GM18517 (cell line): ENCODE measurements around the gene CAB39L.

Experiments
- ATAC-seq: cut with Tn5 transposase; IDR thresholded peaks from one replicate; pipeline ENCODE4 v1.9.1; 2021; ENCODE audit warnings: mild to moderate bottlenecking, moderate library complexity; ENCODE audit not compliant: unreplicated experiment

CAB39L gene

DNA sequence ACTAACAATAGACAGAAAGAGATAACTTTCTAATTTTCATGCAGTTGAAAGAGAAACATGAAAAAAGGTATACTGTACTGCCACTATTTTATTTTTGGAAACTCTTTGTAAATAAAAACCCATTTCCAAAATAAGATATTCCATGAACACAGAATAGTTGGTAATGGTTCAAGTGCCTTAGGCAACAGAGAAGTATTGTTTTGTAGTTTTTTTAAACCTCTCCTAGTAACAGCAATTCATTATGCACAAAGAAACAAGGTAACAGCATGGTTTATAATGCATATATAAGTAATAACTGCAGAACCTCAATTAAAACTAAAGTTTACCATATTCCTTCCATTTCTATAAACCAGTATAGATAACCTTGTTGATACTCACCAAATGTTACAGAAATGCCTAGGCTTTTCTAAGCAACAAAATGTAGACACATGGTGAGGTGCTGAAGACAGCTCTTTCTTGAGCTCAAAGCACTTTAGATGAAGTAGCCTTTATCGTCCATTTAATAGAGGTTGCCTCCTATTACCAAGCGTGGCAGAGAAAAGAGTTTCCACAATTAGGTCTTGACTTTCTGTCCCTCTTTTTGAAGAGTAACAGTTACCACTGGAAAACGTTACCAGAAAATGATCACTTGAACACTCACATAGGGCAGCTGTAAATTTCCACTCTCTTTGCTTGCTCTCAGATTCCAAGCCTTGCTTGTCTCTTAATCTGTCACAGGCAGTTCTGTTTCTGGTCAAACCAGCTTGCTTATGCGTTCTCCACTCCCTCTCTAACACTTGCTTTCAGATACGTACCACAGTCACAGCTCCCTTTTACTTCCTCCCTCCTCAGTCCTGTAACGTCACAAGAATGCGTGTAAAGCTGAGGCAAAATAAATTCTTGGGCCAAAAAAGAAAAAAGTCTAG lies 42.9 kb downstream of the CAB39L start:
- ATAC-seq: no peak

DNA sequence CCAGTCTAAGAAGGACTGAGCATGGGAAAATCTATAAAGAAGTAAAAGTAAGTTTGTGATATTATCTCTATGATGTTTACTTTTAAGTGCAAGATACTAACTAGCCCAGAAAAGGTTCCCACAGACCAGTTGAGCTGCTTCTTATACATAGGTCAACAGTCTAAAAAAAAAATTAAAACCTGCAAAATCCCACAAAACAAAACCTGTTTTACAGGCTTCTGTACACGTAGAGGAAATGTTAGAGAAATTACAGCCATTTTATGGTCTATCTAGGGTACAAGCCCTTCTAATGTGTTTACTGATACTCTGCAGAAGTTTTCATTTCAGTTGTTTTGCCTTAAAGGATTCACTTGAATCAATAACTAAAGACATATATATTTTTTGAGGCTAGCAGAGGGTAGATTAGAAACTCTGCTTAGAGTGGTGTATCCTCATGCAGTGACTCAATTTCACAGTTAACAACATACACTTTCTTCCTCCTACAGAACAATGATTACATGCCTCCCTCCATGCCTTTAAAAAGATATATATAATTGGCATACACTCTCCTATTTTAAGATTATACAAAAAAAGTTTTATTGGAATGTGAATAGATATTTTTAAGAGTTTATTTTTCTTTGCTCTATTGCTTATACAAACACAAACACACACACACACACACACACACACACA lies 43.9 kb downstream of the CAB39L start:
- ATAC-seq: no peak

DNA sequence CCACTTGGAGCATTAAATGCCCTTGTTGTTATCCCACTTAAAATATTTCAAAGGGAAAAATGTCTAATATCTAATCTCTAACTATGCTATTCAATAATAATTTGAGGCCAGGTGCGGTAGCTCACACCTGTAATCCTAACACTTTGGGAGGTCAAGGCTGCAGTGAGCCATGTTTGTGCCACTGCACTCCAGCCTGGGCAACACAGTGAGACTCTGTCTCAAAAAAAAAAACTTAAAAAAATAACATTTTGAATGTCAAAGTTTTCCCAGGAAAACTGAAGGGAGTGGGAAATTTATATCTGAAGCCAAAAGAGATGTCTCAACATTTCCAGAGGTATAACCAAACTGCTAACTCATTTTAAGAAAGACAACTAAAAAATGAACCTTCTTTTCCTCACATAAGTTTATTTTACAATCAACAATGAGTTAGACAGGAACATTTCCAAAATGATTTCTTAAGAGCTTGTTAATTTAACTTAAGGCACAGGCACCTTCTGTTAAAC lies 47.9 kb downstream of the CAB39L start:
- no peak for ATAC-seq

DNA sequence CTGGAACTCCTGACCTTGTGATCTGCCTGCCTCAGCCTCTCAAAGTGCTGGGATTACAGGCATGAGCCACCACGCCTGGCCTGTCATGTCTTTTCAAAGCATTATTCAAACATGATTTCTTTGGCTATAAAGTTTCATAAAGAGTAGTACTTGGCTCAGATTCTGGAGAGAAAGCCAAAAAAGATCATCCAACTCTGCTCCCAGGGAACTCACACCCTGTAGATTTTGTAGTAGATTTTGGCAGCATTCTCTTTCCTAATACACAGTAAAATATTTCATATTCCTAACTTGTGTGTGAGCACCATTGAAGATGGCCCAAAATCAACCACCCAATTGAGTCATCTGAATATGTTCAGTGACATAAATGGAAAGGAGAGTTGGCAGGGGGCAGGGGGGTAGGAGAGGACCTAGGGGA lies 48.4 kb downstream of the CAB39L start:
- ATAC-seq: no peak

DNA sequence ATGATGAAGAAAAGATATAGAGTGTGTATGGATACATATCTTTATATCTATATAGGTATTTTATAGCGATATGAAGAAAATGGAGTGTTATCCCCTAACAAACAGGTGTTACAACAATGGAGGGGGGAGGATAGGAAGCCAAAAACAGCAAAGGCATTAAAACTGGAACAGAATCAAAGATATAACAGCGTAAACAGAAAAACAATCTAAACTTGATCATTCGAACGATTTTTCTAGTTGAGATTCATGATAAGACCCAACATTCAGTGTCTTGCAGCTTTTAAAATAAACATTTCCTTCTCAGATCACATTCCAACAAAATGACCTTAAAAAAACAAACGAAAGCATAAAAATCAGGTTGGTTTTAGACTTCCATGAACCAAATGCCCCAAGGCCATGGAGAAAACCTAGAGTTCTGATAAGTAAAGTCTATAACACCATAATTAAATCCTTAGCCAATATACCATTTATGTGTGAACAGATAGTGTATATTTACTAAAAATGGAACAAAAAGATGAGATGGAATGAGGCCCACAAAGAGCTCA lies 55.7 kb downstream of the CAB39L start:
- ATAC-seq: no peak

DNA sequence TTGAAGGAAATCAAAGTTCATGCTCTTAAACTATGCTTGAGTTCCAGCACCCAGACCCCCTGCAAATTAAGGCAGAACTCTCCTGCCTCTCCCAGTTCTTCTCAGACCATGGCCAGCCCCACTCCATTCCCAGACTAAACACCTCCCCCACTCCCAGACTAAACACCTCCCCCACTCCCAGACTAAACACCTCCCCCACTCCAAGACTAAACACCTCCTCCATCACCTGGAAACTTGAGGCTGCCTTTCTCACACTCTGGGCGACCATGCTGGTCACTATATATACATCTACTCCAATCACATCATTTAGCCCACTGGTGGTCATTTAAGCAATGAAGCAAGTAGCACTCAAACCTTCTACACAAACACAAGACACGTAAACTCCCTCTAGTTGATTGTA lies 57.2 kb downstream of the CAB39L start:
- ATAC-seq: no peak

DNA sequence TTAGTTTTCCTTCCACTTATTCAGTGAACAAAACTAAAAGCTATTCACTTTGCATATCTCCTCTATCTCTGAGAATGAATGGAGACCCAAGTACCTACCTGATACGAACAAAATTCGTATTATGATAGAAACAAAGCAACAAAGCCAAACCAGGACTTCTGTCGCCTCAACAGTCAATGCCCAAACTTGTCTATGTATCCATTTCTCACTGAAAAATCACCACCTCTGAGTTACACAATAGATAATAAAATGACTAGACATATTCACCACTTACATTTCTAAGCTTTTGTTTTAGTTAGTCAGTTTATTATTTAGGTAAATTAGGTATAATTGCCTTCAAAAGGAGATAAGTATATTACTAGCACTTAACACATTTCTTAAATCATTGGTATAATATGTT lies 67.7 kb downstream of the CAB39L start:
- no peak for ATAC-seq

DNA sequence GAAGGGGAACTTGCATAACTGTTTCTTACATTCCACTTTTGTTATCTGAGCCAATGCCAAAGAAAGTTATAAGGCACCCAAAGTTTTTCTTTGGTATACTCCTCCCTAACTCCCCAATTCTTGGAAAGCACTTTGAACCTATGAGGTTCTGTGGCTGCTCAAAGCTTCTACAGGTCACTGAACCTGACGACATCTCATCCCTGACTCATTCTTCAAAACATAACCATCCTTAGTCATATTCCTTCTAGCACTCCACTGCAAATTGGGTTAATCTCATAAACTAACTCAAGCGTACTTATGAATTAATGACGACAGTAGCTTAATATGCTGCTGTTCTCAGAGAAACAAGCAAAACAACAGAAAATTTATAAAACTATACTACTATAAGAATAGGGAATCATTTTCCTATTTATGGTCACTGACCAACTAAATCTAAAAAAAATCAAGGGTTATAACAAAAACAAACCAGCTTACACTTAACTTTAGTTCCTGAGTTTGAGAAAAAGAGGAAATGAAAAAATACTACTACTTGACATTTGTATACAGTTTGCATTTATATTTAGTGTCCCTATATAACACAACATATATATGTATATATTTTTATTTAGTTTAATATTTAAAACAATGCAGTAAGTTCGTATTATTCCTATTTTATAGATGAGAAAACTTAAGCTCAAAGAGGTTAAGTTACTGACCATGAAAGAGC lies 69.1 kb downstream of the CAB39L start:
- no peak for ATAC-seq

DNA sequence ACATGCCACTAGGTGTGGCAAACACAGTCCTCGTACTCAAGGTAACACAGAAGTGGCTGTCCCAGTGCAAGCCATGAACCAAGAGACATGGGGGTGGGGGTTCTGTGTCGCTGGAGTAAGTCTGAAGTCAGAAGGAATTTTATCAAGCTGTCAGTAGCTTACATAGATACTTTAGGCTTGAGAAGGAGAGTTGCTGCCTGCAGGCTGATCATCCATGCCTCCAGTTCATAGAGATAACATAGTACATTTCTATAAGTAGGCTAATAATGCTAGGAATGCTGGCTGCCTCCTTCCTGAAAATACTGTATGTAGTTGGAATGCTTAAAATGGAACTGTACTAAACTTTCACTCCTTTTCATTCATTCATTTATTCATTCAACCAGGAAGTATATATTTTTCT lies 70.1 kb downstream of the CAB39L start:
- ATAC-seq: no peak

DNA sequence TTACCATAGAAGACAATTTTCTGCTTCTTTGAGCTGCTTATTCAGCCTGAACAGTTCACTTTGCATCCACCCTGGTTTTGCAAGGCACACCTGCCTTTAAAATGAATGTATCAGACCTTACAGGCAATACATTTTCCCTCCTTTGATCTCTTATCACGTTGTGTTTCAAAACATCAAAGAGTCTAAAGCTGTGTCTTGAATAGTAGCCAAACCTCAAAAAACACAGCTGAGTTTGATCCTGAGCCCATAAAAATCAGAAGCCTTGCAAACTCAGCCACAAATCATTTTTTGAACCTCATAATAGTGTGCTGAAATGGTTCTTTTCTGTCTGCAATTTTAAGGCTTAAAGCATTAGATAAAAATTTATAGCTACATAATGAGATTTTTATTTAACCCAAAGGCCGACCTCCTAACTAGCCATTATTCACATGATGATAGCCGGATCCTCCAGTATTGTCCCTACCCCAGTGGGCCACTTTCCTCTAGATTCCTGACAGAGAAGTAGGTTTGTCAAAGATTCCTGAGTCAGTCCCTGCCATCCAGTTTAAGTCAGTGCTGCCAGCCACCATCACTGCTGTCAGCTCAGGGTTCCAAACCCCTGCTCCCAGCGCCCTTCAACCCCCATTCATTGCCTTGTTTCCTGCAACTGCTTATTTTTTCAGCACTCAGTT lies 71.8 kb downstream of the CAB39L start:
- no peak for ATAC-seq

DNA sequence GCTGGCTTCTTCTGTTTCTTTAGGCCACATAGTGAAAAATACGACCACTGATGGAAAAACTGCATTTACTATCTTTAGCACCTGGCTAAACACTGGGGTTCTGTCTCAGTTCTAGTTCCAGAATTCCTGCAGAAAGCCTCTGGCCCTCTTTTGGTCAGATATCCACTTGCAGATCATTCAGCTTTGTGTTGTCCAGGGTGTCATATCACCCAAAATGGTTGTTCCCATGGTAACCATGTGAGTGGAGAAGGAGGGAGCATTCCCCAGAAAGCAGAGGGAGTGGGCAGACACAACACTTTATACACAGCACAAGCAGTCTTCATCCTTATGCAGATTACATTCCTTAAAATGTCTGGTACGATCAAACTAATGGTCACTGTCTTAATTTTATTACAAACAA lies 73.5 kb downstream of the CAB39L start:
- ATAC-seq: no peak

DNA sequence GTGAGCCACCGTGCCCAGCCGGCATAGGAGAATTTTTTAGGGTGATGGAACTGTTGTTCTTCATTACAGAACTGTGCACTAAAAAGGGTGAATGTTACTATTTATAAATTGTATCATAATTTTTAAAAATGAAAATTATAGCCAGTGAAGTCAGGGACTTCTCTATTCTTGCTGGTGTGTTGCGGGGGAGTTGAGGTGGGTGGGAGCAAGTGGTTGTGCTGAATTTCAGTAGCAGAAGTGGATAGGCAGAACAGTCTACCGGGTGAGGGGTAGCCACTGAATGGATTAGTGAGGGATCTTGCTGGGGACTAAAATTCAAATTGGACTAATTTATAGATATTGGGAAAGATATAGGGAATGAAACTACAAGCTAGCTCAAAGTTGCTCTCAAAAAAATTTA lies 74.0 kb downstream of the CAB39L start:
- ATAC-seq: no peak

DNA sequence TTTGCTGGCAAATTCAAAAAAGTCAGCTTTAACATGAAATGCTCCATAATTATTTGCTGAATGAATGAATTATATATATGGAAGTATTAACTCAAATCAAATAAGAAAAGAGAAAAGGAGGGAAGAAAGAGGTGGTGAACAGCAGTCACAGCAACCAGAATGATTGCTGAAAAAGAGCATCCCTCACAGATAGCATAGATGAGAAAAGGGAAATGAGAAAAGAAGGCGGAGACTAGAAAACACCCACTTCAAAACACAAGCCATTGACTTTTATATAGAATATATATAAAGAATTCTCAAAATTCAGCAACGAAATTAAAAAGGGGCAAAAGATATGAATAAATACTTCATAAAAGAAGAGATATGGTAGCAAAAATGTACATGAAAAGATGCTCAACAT lies 75.2 kb downstream of the CAB39L start:
- ATAC-seq: no peak

DNA sequence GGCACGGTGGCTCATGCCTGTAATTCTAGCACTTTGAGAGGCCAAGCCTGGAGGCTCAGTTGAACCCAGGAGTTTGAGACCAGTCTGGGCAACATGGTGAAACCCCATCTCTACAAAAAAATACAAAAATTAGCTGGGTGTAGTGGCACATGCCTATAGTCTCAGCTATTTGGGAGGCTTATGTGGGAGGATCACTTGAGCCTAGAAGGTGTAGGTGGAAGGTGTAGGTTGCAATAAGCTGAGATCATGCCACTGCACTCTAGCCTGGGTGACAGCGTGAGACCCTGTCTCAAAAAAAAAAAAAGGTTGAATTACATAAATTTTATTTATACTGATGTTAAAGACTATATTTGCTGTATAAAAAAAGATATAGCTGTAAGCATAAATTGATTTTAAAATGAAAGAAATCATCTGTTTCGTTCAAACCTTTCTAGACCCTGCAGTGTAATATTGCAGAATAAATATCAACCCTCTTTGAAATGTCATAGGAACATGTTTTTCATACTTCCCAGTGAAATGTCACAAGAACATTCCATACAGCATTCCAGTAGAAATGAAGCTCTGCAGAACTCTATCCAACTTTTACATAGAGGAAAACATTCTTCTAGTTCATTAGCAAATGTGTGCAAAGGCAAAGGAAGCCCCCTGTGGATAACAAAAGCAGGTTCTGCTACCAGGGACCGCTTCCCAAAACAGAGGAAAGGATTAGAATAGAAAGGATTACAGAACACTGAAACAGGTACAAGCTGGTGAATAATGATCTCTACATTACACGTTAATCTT lies 76.0 kb downstream of the CAB39L start:
- no peak for ATAC-seq

DNA sequence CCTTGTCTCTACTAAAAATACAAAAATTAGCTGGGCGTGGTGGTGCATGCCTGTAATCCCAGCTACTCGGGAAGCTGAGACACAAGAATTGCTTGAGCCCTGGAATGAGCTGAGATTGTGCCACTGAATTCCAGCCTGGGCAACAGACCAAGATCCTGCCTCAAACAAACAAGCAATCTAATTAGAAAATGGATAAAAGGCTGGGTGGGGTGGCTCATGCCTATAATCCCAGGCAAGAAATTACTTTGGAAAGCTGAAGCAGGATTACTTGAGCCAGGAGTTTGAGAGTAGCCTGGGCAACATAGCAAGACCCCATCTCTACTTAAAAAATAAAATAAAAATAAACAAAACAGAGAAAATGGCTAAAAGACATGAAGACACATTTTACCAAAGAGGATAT lies 77.0 kb downstream of the CAB39L start:
- ATAC-seq: no peak

DNA sequence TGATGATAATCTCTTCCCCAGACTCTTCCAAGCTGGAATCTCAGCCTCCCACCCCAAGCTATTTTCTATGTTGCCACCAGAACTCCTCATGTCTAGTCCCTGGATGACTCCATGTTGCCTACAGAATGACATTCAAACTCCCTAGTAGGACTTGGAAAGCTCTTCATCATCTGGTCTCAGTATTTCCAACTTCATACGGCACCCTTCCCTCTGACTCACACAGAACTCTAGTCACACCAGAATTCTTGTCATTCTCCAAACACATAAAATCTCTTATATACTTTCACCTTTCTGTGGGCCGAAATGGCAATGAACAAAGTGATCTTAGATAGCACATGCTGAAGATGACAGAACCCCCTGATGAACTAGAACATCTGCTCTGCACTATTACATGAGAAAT lies 86.2 kb downstream of the CAB39L start:
- no peak for ATAC-seq

DNA sequence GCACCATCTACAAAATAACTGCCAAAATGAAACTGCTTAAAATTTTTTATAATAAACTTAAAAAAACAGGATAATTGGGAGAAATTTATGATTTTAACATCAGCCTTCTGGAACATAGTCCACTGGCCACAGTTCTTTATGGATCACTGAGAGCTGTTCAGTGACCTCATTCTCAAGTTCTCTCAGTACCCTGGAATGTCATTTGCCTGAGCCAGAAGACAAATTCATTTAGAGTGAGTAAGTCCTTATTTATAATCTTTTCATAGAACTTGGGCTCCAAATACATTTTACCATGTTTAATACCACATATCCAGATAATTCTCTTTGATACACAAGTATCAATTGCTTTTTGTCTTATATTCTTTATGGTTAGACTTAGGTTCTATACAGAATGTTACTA lies 87.6 kb downstream of the CAB39L start:
- ATAC-seq: no peak

DNA sequence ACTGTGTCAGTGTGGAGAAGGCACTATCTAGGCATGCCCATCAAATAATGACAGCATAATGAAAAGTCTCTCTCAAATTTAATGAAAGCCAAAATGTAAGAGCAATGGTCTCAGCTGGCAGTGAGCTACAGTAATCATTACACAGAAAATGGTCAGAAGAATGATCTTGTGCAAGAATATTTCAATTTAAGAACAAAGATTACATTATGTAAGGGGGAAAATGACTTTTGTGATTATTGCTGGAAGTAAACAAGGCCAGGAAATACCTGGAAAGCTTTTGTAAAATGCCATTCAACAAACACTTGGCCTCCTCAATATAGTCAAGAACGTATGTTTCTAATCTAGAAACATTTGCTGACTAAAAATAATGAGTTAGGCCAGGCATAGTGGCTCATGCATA lies 89.1 kb downstream of the CAB39L start:
- ATAC-seq: no peak

DNA sequence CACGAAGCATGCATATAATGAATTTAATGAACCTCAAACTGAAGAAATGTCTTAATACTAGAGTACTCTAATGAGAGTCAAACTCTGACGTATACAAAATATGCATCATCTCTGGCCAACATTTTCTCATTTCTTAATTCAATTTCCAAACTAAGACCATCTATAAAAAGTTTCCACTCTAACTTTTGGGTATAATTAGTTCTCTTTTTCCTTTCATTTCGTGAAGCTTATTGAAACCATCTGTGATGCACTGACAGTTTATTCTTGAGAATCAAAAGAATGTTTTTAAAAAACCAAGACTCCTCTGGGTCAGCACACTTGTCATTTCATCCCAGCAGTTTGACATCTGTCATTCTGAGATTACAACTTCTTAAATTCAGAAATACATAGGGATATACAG lies 90.0 kb downstream of the CAB39L start:
- ATAC-seq: no peak

DNA sequence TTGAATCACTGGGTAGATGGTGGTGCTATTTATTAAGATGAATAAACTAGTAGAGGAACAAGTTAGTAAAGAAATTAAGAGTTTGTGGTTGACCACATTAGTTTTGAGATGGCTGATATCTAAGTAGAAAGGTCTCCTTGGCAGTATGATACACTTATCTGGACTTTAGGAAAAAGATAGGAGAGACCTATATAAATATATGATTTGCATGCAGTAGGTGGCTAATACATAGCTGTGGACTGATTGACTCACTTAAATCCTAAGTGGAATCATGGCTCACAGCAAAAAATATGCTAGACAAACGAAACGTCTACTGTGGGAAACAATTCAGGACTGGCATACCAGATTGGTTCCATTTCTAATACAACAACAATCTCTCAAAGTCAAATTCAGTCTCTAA lies 92.0 kb downstream of the CAB39L start:
- no peak for ATAC-seq
